Limb (tissue), 2 donors: ENCODE data around the gene GOLGA1.

ENCODE experiments used
- DNase-seq, 2 donors: peaks; one replicate each; pipeline ENCODE4 v3.0.0-alpha.2; 2016; ENCODE audit errors: extremely low spot score in 2 of 2

Gene GOLGA1

DNA sequence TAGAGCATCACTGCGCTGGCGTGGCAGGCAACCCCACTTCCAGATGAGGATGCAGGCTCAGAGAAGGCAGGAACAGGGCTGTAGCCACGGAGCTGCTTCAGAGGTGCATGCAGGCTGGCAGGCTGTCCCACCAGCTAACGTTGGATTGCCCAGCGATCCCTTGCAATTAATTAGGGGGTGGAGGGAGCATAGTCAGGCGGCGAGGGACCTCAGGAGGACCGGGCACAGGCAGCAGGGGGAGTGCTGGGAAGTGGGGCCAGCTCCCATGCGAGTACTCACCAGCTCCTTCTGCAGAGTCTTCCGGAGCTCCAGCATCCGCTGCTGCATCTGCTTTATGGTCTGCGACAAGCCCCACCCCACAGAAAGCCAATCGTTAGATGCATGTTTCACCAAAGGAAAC is 58.7 kb downstream of the GOLGA1 start:
- DNase-seq = no peak

DNA sequence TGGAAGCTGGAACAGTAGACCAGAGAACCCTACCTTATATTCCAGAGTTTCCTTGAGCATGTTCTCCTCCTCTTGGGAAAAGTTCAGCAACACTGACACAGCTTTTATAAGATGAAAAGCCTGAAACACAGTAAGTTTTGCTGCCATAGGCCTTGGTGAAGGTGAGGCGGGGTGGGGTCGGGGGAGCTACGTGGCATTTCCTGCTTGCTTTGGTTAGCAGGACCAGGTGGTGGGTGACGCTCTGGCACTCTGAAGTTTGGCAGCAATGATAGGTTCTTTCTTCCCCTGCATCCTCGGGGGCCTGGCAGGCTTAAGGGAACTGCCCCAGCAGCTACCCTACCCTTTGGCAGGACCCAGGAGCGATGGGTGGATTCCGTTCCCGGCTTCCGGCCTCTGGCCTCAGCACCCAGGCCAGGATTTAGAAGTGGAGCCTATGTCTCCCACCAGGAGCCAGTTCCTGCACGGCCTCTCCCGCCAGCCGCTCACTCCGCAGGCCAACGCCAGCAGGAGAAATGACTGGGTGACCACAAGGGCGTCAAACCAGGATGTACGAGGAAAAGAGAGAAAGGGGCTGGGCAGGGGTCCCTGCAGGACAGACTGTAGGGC is 59.6 kb downstream of the GOLGA1 start:
- no peak for DNase-seq

DNA sequence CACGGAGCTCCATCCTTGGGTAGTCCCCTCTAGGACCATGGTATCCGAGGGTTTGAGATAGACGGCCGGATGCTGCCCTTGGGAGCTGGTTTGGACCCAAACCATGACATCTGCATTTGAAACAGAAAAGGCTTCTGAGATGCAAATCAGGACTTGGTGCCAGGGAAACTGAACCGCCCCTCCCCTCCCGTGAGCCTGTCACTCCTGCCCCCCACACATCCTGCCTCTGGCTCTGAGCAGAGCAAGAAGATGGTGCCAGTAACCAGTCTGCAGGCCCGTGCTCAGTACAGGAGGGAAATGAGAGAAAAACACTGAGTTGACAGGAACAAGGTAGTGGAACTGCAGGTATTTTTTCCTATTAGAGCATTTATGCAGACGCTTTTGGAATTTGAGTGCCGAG is 60.4 kb downstream of the GOLGA1 start:
- DNase-seq = no peak

DNA sequence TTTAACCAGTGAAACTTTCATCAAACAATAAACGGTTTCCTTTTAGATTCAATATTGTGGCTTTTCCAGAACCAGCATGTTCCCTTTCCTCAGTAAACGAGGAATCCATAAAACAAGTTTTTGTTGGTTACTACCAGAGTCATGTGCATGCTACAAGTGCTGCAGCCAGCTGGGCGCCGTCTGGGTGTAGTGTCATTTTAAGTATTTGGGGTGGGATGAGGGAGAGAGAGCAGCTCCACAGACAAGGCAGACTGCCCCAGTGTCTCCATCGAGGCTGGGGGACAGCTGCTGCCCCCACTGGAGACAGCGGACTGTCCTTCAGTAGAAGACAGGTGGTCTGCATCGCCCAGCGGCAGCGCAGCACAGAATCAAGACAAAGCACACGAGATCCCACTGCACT is 61.7 kb downstream of the GOLGA1 start:
- no peak for DNase-seq

DNA sequence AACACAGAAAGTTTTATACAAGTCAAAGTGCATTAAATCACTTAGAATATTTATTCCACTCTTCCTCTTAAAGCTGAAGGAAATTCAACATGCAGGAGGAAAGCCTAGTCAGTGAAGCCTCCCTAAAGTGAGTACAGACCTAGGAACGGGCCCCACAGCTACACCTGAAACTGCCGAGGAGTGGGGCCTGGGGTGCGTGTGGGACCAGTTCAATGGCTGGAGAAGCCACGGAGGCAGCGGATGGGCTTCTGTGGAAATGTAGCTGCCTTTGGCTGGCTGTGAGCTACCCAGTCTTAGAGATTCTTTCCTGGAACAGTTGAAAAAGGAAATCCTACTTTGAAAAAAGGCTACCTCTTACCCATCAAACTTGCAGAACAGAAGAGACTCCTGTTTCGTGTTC is 62.4 kb downstream of the GOLGA1 start:
- DNase-seq = no peak

DNA sequence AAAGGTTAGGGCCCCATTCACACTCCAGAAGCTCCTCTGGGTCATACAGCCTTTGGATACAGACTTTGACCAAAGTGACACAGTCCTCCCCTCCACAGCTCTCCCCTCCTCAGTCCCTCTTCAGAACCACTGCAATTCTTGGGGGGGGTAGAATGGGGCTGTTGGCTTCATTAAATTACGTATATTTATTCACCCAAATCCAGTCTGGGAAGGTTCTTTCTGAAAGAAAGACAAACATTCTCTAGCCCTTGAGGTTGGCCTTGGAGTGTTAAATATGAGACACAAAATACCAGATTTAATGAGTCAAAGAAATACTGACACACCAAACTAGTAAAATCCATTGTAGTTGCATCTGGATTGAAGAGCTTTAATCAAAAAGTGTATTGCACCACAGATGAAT is 62.9 kb downstream of the GOLGA1 start:
- DNase-seq = no peak

DNA sequence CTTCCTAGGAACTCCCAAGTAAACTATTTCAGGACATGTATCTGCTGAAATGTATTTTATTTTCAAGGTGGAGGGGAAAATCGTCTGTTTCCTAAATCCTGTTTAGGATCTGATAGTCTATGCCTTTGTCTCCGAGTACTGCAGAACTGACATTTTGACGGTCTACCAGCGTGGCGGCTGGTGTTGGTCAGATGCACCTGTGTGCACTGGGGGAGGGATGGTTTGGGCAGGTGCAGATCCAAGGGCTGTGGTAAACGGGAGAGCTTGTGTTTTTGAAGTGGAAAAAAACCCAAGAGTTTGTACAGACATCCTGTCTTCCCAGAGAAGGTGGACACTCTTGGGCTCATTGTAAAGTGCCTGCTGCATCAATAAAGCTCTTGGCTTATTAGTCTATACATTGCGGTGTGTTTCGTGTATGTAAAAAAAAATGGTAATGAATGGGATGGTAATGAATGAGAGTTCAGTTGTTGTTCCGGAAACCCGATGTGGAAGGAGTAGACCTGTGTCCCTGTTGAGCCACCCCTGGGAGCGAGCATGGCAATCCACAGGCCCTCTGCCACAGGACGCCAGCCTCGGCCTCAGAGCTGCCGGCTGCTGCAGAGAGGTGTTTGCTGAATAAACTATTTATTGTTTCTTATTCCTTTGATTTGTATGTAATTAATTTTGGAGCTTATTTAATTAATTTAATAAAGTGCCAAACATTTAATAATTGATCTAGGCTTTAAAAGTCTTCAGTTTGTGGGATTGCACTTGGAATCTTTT is 63.7 kb downstream of the GOLGA1 start:
- DNase-seq = no peak

DNA sequence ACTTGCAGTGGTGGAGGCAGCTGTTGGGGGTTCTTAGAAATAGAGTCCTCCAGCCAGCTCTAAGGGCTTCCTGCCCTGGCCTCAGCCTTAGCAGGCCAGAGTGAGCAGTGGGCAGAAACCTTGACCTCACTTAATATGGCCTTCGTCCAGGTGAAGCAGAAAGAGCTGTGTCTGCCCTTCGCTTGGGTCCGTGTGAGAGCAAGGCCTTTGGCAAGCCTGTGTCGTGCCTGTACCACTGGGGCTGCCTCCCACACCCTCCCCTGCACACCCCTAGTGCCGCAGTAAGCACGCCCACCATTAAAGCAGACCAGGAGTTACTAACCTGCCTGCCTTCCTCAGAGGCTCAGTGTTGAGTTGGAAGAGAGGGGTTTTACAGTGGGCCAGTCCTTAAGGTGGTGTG is 65.4 kb downstream of the GOLGA1 start:
- no peak for DNase-seq

DNA sequence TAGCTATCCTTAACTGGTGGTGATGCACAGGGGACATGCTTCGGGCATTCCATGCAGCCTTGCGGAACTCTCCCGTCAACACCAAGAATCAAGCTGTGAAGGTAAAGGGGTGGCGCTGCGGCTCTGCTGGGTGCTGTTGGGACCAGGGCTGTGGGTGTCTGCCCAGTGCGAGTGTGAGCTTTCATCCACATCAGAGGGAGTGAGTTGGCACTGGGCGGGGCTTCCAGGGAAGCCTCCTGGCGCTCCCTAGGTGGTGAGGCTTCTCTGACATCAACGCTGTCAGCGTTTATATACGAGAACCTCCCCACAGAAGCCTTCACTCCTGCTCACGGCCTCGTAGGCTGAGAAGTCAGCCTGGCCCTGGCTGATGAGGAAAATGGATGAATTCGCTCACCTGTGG is 67.2 kb downstream of the GOLGA1 start:
- no peak for DNase-seq

DNA sequence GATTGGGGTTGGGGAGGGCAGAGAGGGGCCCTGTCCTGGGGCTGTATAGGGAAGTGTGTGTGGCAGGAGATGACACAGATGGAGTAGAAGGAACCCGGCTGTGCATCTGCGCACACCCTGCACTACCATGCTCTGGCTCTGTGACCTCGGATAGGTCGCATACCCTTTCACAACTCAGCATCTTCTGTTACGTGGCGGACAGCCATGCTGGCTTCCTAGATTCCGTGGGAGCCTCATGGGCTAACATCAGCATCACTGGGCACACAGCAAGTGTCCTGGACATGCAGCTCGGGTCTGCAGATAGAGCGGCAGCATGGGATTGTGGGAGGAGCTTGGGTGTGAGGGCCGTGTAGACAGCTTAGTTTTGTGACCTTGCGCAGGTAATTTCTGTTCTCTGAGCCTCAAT is 69.7 kb downstream of the GOLGA1 start:
- no peak for DNase-seq

DNA sequence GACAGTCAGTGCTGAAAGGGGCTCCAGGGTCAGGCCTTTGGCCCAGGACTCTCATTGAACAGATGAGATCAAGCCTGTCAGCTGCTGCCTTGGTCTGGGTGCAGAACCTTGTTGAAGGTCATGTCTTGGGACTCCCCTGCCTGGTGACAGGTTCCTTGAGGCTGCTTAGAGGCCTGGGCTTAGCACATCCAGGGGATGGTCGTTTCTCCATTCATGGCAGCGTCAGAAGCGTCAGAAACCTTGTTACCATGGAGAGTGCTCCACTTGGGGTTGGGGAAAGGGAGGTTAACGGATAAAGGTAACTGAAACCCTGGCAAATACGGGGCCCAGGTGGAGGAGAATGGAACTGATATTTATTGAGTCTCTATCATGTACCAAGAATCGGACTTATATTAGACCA is 70.2 kb downstream of the GOLGA1 start:
- no peak for DNase-seq

DNA sequence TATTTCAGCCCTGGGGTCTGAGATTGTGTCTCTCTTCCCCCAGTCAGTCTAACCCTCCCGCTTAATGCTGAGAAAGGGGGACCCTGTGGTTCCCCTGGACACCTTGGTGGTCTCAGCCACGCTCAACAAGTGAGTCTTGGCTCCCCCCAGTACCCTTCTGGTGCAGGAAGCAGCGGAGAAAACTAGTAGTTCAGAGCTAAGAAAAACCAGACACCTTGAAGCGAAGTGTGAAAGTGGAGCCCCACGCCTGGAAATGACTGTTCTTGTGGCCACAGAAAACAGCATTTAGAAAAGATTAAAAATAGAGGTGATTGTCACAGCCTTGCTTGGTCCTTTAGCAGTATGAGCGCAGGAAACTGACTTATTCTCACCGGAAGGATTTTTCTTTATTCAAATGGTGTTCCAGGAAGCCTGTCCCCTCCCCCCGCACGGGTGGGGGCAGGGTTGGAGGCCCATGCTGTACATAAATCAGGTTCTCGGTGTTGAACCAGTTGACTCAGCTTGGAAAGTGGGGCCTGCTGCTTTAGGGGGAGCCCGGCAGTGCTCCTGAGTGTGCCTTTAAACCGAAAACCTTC is 70.8 kb downstream of the GOLGA1 start:
- DNase-seq = peak in 1 of 2 donors; percentile 56

DNA sequence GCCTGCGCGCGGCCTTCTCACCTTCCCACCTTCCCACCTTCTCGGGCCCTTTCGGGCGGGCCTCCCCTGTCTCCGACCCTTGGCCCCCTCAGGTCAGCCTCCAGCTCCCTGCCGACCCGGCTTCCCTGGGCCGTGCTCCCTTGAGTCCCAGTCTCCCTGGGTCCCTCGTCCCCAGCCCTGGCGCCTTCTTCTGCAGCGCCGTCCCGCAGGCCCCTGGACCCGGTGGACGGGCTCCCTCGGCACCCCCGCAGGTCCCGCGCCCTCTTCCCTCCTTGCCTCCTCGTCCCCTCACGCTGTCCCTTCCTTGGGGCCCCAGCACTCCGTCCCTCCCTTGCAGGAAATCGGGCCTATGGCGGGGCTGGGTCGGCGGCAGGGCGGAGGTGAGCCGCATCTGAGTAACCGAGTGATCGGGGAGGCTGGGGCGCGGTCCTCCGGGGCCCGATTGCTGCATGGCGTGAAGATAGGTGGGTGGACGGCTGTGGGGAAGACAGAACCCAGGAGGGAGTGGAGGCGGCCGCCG is 71.4 kb downstream of the GOLGA1 start:
- peak in 1 of 2 donors; percentile 62 for DNase-seq

DNA sequence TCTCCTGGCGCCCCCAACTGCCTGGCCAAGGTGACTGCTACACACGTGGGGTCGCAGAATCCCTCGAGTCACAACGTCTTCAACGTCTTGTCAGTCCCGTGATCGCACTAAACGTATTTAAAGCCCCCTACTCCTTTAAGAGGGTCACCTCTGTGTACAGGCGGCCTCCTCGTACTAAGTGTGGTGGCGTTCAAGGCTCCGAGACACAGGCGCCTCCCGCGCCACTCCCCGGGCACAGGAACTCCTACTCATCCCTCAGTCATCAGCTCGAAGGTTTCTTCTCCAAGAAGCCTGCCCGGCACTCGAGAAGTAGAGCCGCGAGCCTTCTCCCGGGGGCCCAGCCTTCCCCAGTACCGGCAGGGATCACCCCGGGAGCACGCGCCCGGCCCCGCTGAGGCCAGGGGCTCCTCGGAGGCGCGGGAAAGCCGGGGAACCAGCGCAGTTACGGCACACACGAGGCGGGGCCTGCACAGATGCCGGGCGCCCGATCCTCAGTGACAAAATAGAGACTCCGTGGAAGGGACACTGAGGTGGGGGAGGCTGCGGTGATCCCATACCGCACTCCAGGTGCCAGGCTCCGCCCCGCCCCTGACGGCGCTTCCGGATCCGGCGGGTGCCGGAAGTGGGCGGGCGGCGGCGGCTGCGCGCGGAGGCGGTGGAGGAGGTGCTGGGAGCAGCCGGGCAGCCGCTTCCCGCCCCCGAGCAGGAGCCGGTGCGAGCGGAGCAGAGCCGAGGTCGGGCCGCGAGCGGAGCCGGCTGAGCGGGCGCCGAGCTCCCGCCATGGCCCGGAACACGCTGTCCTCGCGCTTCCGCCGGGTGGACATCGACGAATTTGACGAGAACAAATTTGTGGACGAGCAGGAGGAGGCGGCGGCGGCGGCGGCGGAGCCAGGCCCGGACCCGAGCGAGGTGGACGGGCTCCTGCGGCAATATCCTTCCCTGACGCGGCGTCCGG is 72.1 kb downstream of the GOLGA1 start:
- DNase-seq = peak; percentile 70 to 94

DNA sequence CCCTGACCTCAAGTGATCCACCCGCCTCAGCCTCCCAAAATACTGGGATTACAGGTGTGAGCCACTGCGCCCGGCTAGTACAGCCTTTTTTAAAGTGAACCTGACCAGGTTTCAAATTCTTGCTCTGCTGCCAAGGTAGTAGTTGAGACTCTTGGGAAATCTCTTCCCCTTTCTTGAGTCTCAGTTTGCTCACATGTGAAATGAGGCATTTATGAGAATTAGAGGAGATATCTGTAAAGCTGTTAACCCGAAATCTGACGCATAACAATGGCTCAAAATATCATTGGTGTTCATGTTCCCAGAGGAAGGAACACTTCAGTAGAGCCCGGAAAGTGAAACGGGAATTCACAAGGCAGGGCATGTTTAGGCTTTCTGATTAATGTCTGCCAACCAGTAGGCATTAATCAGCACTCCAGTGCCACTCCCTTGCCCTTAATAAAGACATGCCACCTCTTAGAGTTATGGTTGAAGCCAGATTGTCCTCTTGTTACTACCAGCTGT is 77.5 kb downstream of the GOLGA1 start:
- DNase-seq = no peak

DNA sequence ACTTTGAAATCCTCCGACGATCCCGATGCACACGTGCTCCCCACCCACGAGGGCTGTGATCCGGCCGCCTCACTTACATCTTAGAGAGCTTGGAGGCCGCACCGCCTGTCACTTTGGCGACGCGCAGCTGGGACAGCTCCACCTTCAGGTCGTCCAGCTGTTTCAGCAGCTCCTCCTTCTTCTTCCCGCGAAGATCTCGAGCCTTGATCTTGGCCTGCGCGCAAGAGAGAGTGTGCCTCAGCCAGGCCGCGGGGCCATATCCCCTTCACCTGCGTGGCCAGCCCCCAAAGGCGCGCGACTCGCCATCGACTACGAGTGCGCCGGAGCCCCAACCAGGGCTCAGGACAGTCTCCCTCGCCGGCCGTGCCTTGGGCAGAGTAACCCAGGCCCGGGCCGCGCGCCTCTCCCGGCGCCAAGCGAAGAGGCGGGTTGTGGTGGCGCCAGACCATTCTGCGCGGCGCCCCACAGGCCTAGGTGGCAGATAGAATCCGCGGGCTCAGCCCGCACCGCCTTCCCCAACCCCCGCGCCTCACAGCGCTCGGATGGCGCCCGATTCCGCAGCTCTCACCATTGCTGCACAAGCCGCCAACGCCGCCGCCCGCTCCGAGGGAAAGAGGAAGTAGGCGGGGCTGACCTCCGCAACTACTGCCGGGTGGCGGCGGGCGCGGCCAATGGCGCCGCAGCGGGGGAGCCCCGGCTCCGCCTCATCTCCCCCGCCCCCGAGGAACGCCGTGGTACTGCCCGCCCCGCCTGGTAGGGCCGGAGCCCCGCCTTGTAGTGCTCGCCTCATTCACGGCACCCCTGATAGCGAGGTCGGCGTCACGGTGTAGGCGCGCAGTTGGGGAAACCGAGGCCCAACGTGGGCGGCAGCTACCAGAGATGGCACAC is 79.3 kb downstream of the GOLGA1 start, which contains the start of the genes ARPC5L and RPL35:
ARPC5L (plus strand) TSS at position 789 of the 888 bp plus-strand sequence. CDS start 7,161 bp downstream, outside the sequence.
RPL35 (minus strand) TSS at position 616 of the 888 bp plus-strand sequence; CDS start at position 571, 45 bp downstream.
- DNase-seq = peak; percentile 95 to 96

DNA sequence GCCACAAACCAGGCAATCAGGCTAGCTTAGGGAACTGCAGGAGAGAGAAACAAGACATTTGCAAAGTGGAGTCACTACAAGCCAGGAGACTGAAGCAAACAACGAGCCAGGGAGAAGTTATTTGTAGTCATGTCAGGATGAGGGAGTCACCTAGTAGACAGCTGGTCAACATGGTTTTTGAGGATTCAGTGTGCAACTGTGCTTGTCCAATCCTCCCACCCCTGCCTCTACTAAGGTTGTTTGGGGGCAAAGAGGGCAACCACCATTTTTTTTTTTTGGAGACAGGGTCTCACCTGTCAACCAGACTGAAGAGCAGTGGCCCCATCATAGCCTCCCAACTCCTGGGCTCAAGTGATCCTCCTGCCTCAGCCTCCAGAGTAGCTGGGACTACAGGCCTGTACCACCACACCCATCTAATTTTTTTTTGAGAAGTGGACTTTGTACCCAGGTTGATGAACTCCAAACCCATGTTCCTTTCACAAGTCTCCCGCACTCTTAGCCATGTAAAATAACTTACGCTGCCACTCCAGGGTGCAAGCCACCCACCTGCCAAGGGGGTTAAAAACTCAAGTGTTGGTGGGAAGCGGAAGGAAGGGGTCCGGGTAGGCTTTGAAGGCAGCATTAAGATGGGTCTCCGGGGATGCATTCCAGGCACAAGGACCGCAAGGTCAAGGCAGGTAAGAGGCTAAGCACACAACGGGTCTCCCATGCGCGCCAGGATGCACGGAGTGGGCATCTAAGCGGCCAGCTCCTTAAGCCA is 80.1 kb downstream of the GOLGA1 start:
- DNase-seq = no peak

DNA sequence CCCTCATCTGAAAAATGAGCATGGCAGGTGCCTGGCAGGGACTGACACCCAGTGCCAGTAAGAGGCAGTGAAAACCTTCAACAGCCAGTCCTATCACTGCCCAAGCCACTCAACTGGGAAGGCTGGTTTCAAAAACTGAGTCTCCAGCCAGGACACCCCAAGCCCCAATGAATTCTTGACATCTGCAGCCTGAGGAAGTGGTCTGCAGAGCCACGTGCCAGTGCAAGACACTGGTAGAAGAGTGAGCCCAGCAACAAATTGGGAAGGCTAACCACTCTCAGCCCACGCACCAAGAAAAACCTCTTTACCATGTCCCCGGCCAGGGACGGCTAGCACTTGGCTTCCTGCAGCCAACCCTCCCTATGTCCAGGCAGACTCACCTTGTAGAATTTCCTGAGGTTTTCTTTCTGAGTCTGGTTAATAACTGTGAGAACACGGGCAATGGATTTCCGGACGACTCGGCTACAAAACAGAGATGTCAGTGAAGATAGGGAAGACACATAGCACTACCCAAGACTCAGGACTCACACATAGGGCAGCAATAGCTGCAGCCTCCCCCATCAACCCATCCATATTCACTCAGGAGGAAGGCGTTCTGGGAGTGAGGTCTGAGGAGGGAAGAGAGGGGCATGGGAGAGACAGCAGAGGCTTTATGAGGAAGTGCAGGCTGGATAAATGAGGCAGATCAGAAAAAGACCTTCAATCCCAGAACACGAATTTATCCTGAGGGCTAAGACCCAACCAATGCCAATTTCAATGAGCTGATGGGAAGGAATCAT is 80.9 kb downstream of the GOLGA1 start:
- DNase-seq = no peak
